GM13976 (cell line): ENCODE results near the gene C6orf58.
"Not testable (repeated sequence)": the region's sequence is repeated elsewhere in the genome, so short reads cannot be mapped to it uniquely, and the experiment has no call there.

Source experiments
- DNase-seq: peaks from one replicate; pipeline ENCODE4 v3.0.0; 2012; ENCODE audit warnings: low spot score
- in situ Hi-C: fragments of 300-500 bp; cut with MboI; formaldehyde crosslinking; loops from one replicate; pipeline ENCODE4 v1.12.0; 2022; ENCODE audit warnings: low sequenced_read_pairs, mixed read lengths, inconsistent platforms; ENCODE audit not compliant: unreplicated experiment
- TF ChIP-seq, protein P1 (sequence below): IDR thresholded peaks from 2 replicates; pipeline ENCODE4 v1.5.1; 2012; ENCODE audit warnings: borderline replicate concordance, mild to moderate bottlenecking; ENCODE audit not compliant: insufficient read depth; ENCODE audit errors: extremely low read depth, missing control alignments, control extremely low read depth

The C6orf58 gene

GRCh38 chr6:127587875-127588274, 10.9 kb downstream of the C6orf58 start:
- in situ Hi-C loops, result no loop called here
- TF ChIP-seq, protein P1, sequence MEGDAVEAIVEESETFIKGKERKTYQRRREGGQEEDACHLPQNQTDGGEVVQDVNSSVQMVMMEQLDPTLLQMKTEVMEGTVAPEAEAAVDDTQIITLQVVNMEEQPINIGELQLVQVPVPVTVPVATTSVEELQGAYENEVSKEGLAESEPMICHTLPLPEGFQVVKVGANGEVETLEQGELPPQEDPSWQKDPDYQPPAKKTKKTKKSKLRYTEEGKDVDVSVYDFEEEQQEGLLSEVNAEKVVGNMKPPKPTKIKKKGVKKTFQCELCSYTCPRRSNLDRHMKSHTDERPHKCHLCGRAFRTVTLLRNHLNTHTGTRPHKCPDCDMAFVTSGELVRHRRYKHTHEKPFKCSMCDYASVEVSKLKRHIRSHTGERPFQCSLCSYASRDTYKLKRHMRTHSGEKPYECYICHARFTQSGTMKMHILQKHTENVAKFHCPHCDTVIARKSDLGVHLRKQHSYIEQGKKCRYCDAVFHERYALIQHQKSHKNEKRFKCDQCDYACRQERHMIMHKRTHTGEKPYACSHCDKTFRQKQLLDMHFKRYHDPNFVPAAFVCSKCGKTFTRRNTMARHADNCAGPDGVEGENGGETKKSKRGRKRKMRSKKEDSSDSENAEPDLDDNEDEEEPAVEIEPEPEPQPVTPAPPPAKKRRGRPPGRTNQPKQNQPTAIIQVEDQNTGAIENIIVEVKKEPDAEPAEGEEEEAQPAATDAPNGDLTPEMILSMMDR, result no peak
- no peak for DNase-seq

GRCh38 chr6:127589135-127589534, 12.2 kb downstream of the C6orf58 start:
- TF ChIP-seq, protein P1, result no peak
- no peak for DNase-seq
- in situ Hi-C loops, result no loop called here

DNA sequence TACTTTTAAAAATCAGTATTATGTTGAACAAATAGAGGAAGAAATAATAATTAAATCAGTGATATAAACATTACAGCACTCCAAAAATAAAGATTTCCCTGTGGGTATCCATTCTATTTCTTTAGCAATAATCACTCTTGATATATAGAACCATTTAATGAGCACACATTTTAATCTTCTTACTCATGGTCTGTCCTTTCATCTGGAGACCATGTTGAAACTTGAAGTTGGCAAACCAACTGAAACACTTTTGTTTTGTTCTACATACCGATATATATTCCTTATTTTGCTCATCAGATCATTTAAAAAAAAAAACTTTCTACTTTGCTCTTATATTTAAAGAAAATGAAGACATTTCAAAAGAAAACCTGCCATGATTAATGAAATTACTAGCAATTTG, 13.4 kb downstream of the C6orf58 start:
- DNase-seq, result no peak
- TF ChIP-seq, protein P1, result no peak
- in situ Hi-C loops, result no loop called here

GRCh38 chr6:127592964-127593363, 16.0 kb downstream of the C6orf58 start:
- DNase-seq, result no peak
- TF ChIP-seq, protein P1, result no peak
- in situ Hi-C loops, result no loop called here

- in situ Hi-C loops, DNase-seq: not testable (repeated sequence)
Measured at GRCh38 chr6:127593456-127593855, 16.5 kb downstream of the C6orf58 start.

- in situ Hi-C loops, result no loop called here
- TF ChIP-seq, protein P1, result no peak
Measured at GRCh38 chr6:127606131-127606562, 29.2 kb downstream of the C6orf58 start.

GRCh38 chr6:127608554-127609270, 31.7 kb downstream of the C6orf58 start:
- in situ Hi-C loops, result no loop called here
- DNase-seq, result no peak
- TF ChIP-seq, protein P1, result no peak

More at GRCh38 chr6:127606131-127606562, 29.2 kb downstream of the C6orf58 start:
- DNase-seq, result no peak
